Measurements from ENCODE around the gene CELF4. TPM values are rescaled to one million over a fixed set of nuclear protein-coding genes. Genes with fewer than 3 reads are reported as not detected.

CELF4 gene
- total RNA-seq, 1 experiment from 2014 or later: 0.40 TPM

DNA sequence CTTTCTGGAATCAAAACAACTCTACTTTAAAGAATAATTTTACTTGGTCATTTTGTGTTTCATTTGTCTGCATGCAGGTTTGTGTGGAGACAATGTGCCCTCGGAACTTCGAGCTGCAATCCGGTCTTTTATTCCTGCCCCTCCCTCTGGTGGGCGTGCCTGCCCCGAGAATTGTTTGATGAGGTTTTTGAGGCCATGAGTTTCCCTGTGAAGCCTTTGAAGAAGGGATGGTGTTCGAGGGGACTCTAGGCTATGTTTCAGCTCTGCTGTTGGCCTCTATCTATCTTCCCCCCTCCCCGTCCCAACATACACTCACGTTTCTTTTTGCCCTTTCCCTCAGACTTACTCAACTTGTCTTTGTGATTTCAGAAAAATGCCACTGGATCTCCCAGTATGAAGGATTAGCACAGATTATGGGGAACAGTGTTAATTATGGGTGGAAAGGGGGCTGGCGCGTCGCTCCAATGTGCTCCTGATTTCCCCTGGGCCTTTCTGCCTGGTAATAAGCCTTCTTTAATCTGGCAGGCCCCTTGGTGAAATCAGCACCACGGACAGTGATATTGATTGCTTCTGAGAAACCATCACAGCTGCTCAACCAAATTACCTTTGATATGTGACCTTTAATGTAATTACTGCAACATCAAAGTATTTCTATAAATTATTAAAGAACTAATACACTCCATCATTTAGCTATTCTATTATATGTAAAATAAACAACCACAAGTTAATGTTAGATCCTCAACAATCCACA lies 82.2 kb downstream of the CELF4 start:
- Histone ChIP-seq H4K20me1 (ENCODE audit: low read length) (no peaks in the 10 kb centered on the region), H3K27me3 (ENCODE audit: low read length) (no peaks in the 10 kb centered on the region), H3K4me2 (ENCODE audit: low read length) (no peak overlapping the region), H3K9me3 (ENCODE audit: low read length) (no peaks in the 10 kb centered on the region), H2AFZ (ENCODE audit: low read length) (no peak overlapping the region), H3K4me3 (ENCODE audit: low read length) (no peak overlapping the region), H3K36me3 (ENCODE audit: low read depth, low read length) (no peaks in the 10 kb centered on the region), H3K9ac (ENCODE audit: low read length) (no peak overlapping the region), H3K4me1 (ENCODE audit: insufficient read depth, low read length) (no peaks in the 10 kb centered on the region), H3K27ac (ENCODE audit: low read length) (no peak overlapping the region), H3K9me2 (replicated peaks; ENCODE audit: low read length) (no peaks in the 10 kb centered on the region), H3K79me2 (ENCODE audit: low read length) (no peaks in the 10 kb centered on the region), H3F3A (ENCODE audit: low read length, unreplicated experiment) (no peaks in the 10 kb centered on the region)
- POLR2A ChIA-PET (ENCODE audit: unreplicated experiment): no interaction called here
- CTCF ChIA-PET: no interaction called here
- ATAC-seq: no peak
- intact Hi-C loops (cut with micrococcal nuclease): no loop called here
- TF ChIP-seq, protein P1, sequence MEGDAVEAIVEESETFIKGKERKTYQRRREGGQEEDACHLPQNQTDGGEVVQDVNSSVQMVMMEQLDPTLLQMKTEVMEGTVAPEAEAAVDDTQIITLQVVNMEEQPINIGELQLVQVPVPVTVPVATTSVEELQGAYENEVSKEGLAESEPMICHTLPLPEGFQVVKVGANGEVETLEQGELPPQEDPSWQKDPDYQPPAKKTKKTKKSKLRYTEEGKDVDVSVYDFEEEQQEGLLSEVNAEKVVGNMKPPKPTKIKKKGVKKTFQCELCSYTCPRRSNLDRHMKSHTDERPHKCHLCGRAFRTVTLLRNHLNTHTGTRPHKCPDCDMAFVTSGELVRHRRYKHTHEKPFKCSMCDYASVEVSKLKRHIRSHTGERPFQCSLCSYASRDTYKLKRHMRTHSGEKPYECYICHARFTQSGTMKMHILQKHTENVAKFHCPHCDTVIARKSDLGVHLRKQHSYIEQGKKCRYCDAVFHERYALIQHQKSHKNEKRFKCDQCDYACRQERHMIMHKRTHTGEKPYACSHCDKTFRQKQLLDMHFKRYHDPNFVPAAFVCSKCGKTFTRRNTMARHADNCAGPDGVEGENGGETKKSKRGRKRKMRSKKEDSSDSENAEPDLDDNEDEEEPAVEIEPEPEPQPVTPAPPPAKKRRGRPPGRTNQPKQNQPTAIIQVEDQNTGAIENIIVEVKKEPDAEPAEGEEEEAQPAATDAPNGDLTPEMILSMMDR (conservative IDR thresholded peaks at IDR 0.05; ENCODE audit: low read depth, low read length): no peak
- TF ChIP-seq EZH2phosphoT487 (IDR thresholded peaks at IDR 0.05; ENCODE audit: borderline replicate concordance, low read length) (no peak), EZH2 (IDR thresholded peaks at IDR 0.05; ENCODE audit: low read length, unreplicated experiment) (no peak)
- DNase-seq: no peak
- BruUV-seq (replicated peaks): no TSS peak

GRCh38 chr18:37482433-37482832 lies 83.2 kb downstream of the CELF4 start:
- CTCF ChIA-PET: no interaction called here
- H3K9me3 ChIP-seq (ENCODE audit: low read length): no peaks in the 10 kb centered on the region
- no peaks in the 10 kb centered on the region for H4K20me1 ChIP-seq (ENCODE audit: low read length)
- DNase-seq (no peak), ATAC-seq (no peak)
- H3K79me2 ChIP-seq (ENCODE audit: low read length): no peaks in the 10 kb centered on the region
- H3K4me1 ChIP-seq (ENCODE audit: insufficient read depth, low read length): no peaks in the 10 kb centered on the region
- intact Hi-C loops (cut with micrococcal nuclease): no loop called here
- no TSS peak for BruUV-seq (replicated peaks)
- H3K9me2 ChIP-seq (replicated peaks; ENCODE audit: low read length): no peaks in the 10 kb centered on the region
- H3K27ac ChIP-seq (ENCODE audit: low read length): no peak overlapping the region
- H3K9ac ChIP-seq (ENCODE audit: low read length): no peak overlapping the region
- no peak overlapping the region for H3K4me3 ChIP-seq (ENCODE audit: low read length)
- H3K4me2 ChIP-seq (ENCODE audit: low read length): no peak overlapping the region
- H3K36me3 ChIP-seq (ENCODE audit: low read depth, low read length): no peaks in the 10 kb centered on the region
- POLR2A ChIA-PET (ENCODE audit: unreplicated experiment): no interaction called here
- H2AFZ ChIP-seq (ENCODE audit: low read length): no peak overlapping the region
- H3K27me3 ChIP-seq (ENCODE audit: low read length): no peaks in the 10 kb centered on the region
- no peak for TF ChIP-seq EZH2phosphoT487 (IDR thresholded peaks at IDR 0.05; ENCODE audit: borderline replicate concordance, low read length)
- H3F3A ChIP-seq (ENCODE audit: low read length, unreplicated experiment): no peaks in the 10 kb centered on the region

GRCh38 chr18:37482002-37482401 lies 83.6 kb downstream of the CELF4 start:
- Histone ChIP-seq H3K36me3 (ENCODE audit: low read depth, low read length) (no peaks in the 10 kb centered on the region), H3K27ac (ENCODE audit: low read length) (no peak overlapping the region), H3K9ac (ENCODE audit: low read length) (no peak overlapping the region), H4K20me1 (ENCODE audit: low read length) (no peaks in the 10 kb centered on the region), H3K9me2 (replicated peaks; ENCODE audit: low read length) (no peaks in the 10 kb centered on the region), H3K27me3 (ENCODE audit: low read length) (no peaks in the 10 kb centered on the region), H3K9me3 (ENCODE audit: low read length) (no peaks in the 10 kb centered on the region), H3F3A (ENCODE audit: low read length, unreplicated experiment) (no peaks in the 10 kb centered on the region), H3K4me3 (ENCODE audit: low read length) (no peak overlapping the region), H3K79me2 (ENCODE audit: low read length) (no peaks in the 10 kb centered on the region), H3K4me1 (ENCODE audit: insufficient read depth, low read length) (no peaks in the 10 kb centered on the region), H2AFZ (ENCODE audit: low read length) (no peak overlapping the region), H3K4me2 (ENCODE audit: low read length) (no peak overlapping the region)
- BruUV-seq (replicated peaks): no TSS peak
- TF ChIP-seq EZH2 (IDR thresholded peaks at IDR 0.05; ENCODE audit: low read length, unreplicated experiment): no peak
- TF ChIP-seq, protein P1 (conservative IDR thresholded peaks at IDR 0.05; ENCODE audit: low read depth, low read length): no peak
- TF ChIP-seq EZH2phosphoT487 (IDR thresholded peaks at IDR 0.05; ENCODE audit: borderline replicate concordance, low read length): no peak
- ChIA-PET POLR2A (ENCODE audit: unreplicated experiment) (no interaction called here), CTCF (no interaction called here)
- intact Hi-C loops (cut with micrococcal nuclease): no loop called here
- DNase-seq (no peak), ATAC-seq (no peak)

All from PC-3 (cell line).